ENCODE measurements around the gene RNF220.

DNA sequence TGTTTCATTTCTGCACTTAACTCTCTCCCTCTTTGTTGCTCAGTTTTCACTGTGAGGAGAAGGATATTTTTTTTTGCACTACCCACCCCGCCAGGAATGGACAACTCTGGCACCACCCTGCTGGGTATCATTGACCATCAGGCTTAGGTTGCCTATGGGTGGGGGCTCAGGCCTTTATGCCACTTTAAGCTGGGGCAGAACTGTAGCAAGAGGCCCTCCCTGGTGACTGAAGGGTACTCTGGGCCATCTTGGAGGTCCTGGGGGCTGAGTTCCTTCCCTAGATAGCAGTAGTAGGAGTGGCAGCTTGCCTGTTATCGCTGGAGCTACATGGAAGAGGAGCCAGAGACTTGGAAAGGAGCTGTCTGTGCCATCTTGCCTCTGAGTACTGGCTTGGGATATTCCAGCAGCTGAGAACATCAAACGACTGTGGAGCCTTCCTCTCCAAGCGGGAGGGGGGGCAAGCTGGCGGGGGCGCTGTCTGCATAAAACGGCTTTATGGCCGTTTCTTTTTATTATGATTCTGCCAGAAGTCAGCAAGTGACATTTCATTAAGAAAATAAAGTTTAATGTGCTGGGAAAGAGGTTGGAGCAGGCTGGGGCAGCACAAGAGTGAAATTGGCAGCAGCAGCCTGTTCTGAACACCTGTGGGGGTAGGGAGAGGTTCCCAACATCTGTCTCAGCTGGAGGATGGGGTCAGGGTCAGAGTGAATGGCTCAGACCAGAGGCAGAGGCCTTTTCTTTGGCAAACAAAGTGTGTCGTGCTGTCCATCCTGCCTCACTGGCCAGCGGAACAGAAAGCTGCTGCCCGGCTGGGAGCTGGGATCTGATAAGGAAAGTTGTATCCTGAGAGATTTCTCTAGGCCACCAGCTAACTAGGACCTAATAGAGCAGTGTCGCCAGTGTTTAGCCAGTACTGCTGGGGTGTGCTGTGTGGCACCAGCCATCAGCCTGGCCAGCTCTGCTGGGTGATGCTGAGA lies 236.4 kb downstream of the RNF220 start:
- TF ChIP-seq CTCF (IDR thresholded peaks at IDR 0.05) (no peak), POLR2A (IDR thresholded peaks at IDR 0.05) (no peak), EP300 (IDR thresholded peaks at IDR 0.05) (no peak)
